ENCODE results near the gene SARM1. TPM values are rescaled to one million over a fixed set of nuclear protein-coding genes. Genes with fewer than 3 reads are reported as not detected.
A peak's percentile ranks its signal among the peaks of the same experiment; 100 is the strongest.

SARM1 gene
- total and polyA plus RNA-seq, 2 of the 13 experiments (the other 11 are each of a cell fraction or from before 2014, with no cell fraction given): 0.73 to 0.86 TPM

DNA sequence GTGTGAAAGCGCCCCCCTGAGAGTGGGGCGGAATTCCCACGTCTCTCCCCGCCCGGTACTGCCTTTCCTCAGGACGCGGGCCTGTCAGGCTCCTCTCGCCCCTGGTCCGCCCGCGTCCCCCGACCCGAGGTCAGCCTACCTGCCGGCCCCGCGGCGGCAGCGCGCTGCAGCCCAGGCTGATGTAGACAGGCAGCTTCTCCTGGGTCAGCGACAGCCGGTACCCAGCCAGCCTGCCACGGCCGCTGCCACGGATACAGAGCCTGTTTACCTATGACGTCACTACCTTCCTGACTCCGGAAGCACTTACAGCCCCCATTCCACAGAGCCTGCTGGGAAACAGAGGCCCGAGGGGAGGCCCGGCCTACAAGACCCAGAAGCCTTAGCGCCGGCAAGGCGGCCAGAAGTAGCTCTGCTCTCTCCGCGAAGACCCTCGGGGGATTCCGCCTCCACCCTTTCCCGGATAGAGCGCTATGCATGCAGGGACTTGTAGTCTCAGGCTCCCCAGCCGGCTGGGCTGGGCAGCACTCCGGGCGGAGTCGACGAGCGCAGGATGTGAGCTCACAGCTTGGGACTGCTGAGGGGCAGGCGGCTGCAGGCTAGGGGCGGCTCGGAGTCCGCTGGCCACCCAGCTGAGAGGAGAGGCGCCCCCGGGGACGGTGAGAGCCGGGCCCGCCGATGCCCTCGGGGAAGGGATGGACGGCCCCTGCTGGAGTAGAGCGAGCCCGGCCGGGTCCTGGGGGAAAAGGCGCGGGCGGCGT lies 36.1 kb upstream of the SARM1 start, which contains the start of the genes IFT20 and TNFAIP1 (continued):
- TF ChIP-seq, protein P1, sequence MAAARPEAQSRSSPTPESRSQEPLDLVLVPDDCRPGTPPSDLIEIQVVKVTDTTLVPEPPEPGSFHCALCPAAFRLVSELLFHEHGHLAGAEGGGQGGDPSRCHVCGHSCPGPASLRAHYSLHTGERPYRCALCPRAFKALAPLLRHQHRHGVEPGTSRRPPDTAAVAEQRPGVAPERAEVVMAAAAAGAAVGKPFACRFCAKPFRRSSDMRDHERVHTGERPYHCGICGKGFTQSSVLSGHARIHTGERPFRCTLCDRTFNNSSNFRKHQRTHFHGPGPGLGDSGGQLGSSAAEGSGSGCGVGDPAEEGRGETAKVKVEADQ (CRISPR knock-in tag; IDR thresholded peaks at IDR 0.05; ENCODE audit: borderline replicate concordance): no peak
- TF ChIP-seq RAD21 (CRISPR knock-in tag; IDR thresholded peaks at IDR 0.05) (peak; percentile 26; the same call in 1 of the 2 replicates), ZBTB21 (CRISPR knock-in tag; IDR thresholded peaks at IDR 0.05) (peak; percentile 96), SNAPC2 (CRISPR knock-in tag; IDR thresholded peaks at IDR 0.05) (no peak), RNF2 (conservative IDR thresholded peaks at IDR 0.05; ENCODE audit: low read depth) (0 out of 2 replicates have a peak, but pooled peaks have one; percentile 31), HOXA3 (CRISPR knock-in tag; IDR thresholded peaks at IDR 0.05) (peak; percentile 96), ELF3 (CRISPR knock-in tag; IDR thresholded peaks at IDR 0.05) (peak; percentile 76), PHF8 (CRISPR knock-in tag; IDR thresholded peaks at IDR 0.05) (peak; percentile 85), CEBPG (CRISPR knock-in tag; IDR thresholded peaks at IDR 0.05) (peak; percentile 42; the same call in 1 of the 2 replicates)
- TF ChIP-seq, protein P2, sequence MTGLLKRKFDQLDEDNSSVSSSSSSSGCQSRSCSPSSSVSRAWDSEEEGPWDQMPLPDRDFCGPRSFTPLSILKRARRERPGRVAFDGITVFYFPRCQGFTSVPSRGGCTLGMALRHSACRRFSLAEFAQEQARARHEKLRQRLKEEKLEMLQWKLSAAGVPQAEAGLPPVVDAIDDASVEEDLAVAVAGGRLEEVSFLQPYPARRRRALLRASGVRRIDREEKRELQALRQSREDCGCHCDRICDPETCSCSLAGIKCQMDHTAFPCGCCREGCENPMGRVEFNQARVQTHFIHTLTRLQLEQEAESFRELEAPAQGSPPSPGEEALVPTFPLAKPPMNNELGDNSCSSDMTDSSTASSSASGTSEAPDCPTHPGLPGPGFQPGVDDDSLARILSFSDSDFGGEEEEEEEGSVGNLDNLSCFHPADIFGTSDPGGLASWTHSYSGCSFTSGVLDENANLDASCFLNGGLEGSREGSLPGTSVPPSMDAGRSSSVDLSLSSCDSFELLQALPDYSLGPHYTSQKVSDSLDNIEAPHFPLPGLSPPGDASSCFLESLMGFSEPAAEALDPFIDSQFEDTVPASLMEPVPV (CRISPR knock-in tag; IDR thresholded peaks at IDR 0.05): no peak
- TF ChIP-seq, protein P3, sequence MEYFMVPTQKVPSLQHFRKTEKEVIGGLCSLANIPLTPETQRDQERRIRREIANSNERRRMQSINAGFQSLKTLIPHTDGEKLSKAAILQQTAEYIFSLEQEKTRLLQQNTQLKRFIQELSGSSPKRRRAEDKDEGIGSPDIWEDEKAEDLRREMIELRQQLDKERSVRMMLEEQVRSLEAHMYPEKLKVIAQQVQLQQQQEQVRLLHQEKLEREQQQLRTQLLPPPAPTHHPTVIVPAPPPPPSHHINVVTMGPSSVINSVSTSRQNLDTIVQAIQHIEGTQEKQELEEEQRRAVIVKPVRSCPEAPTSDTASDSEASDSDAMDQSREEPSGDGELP (IDR thresholded peaks at IDR 0.05; ENCODE audit: borderline replicate concordance, low read depth): peak; percentile 73; the same call in 1 of the 2 replicates
- TF ChIP-seq, protein P4, sequence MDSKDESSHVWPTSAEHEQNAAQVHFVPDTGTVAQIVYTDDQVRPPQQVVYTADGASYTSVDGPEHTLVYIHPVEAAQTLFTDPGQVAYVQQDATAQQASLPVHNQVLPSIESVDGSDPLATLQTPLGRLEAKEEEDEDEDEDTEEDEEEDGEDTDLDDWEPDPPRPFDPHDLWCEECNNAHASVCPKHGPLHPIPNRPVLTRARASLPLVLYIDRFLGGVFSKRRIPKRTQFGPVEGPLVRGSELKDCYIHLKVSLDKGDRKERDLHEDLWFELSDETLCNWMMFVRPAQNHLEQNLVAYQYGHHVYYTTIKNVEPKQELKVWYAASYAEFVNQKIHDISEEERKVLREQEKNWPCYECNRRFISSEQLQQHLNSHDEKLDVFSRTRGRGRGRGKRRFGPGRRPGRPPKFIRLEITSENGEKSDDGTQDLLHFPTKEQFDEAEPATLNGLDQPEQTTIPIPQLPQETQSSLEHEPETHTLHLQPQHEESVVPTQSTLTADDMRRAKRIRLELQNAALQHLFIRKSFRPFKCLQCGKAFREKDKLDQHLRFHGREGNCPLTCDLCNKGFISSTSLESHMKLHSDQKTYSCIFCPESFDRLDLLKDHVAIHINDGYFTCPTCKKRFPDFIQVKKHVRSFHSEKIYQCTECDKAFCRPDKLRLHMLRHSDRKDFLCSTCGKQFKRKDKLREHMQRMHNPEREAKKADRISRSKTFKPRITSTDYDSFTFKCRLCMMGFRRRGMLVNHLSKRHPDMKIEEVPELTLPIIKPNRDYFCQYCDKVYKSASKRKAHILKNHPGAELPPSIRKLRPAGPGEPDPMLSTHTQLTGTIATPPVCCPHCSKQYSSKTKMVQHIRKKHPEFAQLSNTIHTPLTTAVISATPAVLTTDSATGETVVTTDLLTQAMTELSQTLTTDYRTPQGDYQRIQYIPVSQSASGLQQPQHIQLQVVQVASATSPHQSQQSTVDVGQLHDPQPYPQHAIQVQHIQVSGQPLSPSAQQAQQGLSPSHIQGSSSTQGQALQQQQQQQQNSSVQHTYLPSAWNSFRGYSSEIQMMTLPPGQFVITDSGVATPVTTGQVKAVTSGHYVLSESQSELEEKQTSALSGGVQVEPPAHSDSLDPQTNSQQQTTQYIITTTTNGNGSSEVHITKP (CRISPR knock-in tag; IDR thresholded peaks at IDR 0.05; ENCODE audit: low read depth): no peak
- TF ChIP-seq, protein P5, sequence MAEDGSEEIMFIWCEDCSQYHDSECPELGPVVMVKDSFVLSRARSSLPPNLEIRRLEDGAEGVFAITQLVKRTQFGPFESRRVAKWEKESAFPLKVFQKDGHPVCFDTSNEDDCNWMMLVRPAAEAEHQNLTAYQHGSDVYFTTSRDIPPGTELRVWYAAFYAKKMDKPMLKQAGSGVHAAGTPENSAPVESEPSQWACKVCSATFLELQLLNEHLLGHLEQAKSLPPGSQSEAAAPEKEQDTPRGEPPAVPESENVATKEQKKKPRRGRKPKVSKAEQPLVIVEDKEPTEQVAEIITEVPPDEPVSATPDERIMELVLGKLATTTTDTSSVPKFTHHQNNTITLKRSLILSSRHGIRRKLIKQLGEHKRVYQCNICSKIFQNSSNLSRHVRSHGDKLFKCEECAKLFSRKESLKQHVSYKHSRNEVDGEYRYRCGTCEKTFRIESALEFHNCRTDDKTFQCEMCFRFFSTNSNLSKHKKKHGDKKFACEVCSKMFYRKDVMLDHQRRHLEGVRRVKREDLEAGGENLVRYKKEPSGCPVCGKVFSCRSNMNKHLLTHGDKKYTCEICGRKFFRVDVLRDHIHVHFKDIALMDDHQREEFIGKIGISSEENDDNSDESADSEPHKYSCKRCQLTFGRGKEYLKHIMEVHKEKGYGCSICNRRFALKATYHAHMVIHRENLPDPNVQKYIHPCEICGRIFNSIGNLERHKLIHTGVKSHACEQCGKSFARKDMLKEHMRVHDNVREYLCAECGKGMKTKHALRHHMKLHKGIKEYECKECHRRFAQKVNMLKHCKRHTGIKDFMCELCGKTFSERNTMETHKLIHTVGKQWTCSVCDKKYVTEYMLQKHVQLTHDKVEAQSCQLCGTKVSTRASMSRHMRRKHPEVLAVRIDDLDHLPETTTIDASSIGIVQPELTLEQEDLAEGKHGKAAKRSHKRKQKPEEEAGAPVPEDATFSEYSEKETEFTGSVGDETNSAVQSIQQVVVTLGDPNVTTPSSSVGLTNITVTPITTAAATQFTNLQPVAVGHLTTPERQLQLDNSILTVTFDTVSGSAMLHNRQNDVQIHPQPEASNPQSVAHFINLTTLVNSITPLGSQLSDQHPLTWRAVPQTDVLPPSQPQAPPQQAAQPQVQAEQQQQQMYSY (CRISPR knock-in tag; IDR thresholded peaks at IDR 0.05): no peak
- TF ChIP-seq, protein P6, sequence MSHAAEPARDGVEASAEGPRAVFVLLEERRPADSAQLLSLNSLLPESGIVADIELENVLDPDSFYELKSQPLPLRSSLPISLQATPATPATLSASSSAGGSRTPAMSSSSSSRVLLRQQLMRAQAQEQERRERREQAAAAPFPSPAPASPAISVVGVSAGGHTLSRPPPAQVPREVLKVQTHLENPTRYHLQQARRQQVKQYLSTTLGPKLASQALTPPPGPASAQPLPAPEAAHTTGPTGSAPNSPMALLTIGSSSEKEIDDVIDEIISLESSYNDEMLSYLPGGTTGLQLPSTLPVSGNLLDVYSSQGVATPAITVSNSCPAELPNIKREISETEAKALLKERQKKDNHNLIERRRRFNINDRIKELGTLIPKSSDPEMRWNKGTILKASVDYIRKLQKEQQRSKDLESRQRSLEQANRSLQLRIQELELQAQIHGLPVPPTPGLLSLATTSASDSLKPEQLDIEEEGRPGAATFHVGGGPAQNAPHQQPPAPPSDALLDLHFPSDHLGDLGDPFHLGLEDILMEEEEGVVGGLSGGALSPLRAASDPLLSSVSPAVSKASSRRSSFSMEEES (CRISPR knock-in tag; IDR thresholded peaks at IDR 0.05): peak; percentile 24; the same call in 1 of the 2 replicates
- TF ChIP-seq, protein P7, sequence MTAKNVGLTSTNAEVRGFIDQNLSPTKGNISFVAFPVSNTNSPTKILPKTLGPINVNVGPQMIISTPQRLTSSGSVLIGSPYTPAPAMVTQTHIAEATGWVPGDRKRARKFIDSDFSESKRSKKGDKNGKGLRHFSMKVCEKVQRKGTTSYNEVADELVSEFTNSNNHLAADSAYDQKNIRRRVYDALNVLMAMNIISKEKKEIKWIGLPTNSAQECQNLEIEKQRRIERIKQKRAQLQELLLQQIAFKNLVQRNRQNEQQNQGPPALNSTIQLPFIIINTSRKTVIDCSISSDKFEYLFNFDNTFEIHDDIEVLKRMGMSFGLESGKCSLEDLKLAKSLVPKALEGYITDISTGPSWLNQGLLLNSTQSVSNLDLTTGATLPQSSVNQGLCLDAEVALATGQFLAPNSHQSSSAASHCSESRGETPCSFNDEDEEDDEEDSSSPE (CRISPR knock-in tag; IDR thresholded peaks at IDR 0.05): peak; percentile 57; the same call in 1 of the 2 replicates
